MM.1S (cell line): ENCODE results near the gene CLDN34.

Source experiments
- DNase-seq: peaks from one replicate; pipeline ENCODE4 v3.0.0-alpha.2; 2015
- H2AFZ ChIP-seq: fragments of 300-600 bp; sonication (generic); 2 replicates; pipeline ENCODE4 v1.6.0; 2016; ENCODE audit warnings: antibody characterized with exemption, low read length
- H3F3A ChIP-seq: fragments of 300-600 bp; sonication (generic); 2 replicates; pipeline ENCODE4 v1.6.1; 2016; ENCODE audit warnings: mild to moderate bottlenecking, antibody characterized with exemption, low read length, moderate library complexity, mixed read lengths; ENCODE audit not compliant: insufficient read depth
- H3K27ac ChIP-seq: fragments of 300-600 bp; sonication (generic); 2 replicates; pipeline ENCODE4 v1.5.1; 2016; ENCODE audit warnings: mild to moderate bottlenecking, low read length
- H3K27me3 ChIP-seq: fragments of 300-600 bp; sonication (generic); replicated peaks from 2 replicates; pipeline ENCODE4 v1.6.0; 2016; ENCODE audit warnings: low read length; ENCODE audit not compliant: insufficient read depth
- H3K36me3 ChIP-seq: fragments of 300-600 bp; sonication (generic); replicated peaks from 2 replicates; pipeline ENCODE4 v1.6.1; 2016; ENCODE audit warnings: mild to moderate bottlenecking, low read length, mixed read lengths; ENCODE audit not compliant: insufficient read depth
- H3K4me1 ChIP-seq: fragments of 300-600 bp; sonication (generic); 2 replicates; pipeline ENCODE4 v1.6.1; 2016; ENCODE audit warnings: low read length, mixed read lengths
- H3K4me2 ChIP-seq: fragments of 300-600 bp; sonication (generic); 2 replicates; pipeline ENCODE4 v1.6.0; 2016; ENCODE audit warnings: low read depth, low read length
- H3K4me3 ChIP-seq: fragments of 300-600 bp; sonication (generic); 2 replicates; pipeline ENCODE4 v1.5.1; 2016; ENCODE audit warnings: low read length, mixed read lengths
- H3K79me2 ChIP-seq: fragments of 300-600 bp; sonication (generic); 2 replicates; pipeline ENCODE4 v1.6.1; 2016; ENCODE audit warnings: mixed run types, low read length, mixed read lengths
- H3K9ac ChIP-seq: fragments of 300-600 bp; sonication (generic); 2 replicates; pipeline ENCODE4 v1.6.1; 2016; ENCODE audit warnings: low read length, mixed read lengths
- H3K9me2 ChIP-seq: fragments of 300-600 bp; sonication (generic); replicated peaks from 2 replicates; pipeline ENCODE4 v1.6.1; 2016; ENCODE audit warnings: mild to moderate bottlenecking, low read length, mixed read lengths; ENCODE audit not compliant: insufficient read depth
- H3K9me3 ChIP-seq: fragments of 300-600 bp; sonication (generic); replicated peaks from 2 replicates; pipeline ENCODE4 v1.6.1; 2016; ENCODE audit warnings: mild to moderate bottlenecking, low read length, mixed read lengths; ENCODE audit not compliant: insufficient read depth
- H4K20me1 ChIP-seq: fragments of 300-600 bp; sonication (generic); 2 replicates; pipeline ENCODE4 v1.6.1; 2016; ENCODE audit warnings: mild to moderate bottlenecking, low read length, moderate library complexity, mixed read lengths; ENCODE audit not compliant: insufficient read depth
- EZH2 ChIP-seq: fragments of 300-600 bp; sonication (generic); optimal IDR thresholded peaks from 2 replicates; pipeline ENCODE3; 2017; ENCODE audit warnings: low read depth, mild to moderate bottlenecking, antibody characterized with exemption, low read length, mixed read lengths
- EZH2phosphoT487 ChIP-seq: fragments of 300-600 bp; sonication (generic); IDR thresholded peaks from 2 replicates; pipeline ENCODE4 v1.6.1; 2018; ENCODE audit warnings: antibody characterized with exemption, low read length
- TF ChIP-seq, protein P1 (sequence below): fragments of 300-600 bp; sonication (generic); IDR thresholded peaks from 2 replicates; pipeline ENCODE4 v1.5.1; 2016; ENCODE audit warnings: antibody characterized with exemption, low read length, mixed read lengths

The CLDN34 gene

DNA sequence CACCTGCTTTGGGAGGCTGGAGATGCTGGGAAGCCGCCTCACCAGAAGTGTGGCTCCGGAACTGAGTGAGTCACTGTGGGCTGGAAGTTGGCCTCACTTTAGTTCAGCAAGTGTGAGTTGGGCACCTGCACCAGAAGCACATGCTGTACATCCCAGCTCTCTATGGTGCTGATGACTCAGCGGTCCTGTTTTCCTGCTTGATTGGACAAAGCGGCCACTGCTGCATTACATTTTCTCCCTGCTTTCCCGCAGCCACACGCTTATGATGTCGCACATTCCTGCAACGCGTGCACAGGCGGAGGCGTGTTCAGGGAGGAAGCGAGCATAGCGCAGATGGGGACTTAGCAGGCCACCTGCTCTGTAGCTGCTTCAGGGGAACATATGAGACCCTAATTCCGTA is 26.7 kb upstream of the CLDN34 start:
- Histone ChIP-seq H3K79me2 (no peaks in the 10 kb centered on the region), H3F3A (no peaks in the 10 kb centered on the region), H3K27me3 (no peaks in the 10 kb centered on the region), H3K27ac (no peak overlapping the region), H3K9me3 (no peaks in the 10 kb centered on the region), H3K9ac (no peak overlapping the region), H2AFZ (no peak overlapping the region), H3K4me1 (no peaks in the 10 kb centered on the region), H3K36me3 (no peaks in the 10 kb centered on the region), H3K9me2 (no peaks in the 10 kb centered on the region), H4K20me1 (no peaks in the 10 kb centered on the region), H3K4me2 (no peak overlapping the region), H3K4me3 (no peak overlapping the region)
- TF ChIP-seq, protein P1, sequence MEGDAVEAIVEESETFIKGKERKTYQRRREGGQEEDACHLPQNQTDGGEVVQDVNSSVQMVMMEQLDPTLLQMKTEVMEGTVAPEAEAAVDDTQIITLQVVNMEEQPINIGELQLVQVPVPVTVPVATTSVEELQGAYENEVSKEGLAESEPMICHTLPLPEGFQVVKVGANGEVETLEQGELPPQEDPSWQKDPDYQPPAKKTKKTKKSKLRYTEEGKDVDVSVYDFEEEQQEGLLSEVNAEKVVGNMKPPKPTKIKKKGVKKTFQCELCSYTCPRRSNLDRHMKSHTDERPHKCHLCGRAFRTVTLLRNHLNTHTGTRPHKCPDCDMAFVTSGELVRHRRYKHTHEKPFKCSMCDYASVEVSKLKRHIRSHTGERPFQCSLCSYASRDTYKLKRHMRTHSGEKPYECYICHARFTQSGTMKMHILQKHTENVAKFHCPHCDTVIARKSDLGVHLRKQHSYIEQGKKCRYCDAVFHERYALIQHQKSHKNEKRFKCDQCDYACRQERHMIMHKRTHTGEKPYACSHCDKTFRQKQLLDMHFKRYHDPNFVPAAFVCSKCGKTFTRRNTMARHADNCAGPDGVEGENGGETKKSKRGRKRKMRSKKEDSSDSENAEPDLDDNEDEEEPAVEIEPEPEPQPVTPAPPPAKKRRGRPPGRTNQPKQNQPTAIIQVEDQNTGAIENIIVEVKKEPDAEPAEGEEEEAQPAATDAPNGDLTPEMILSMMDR, result no peak
- TF ChIP-seq EZH2phosphoT487 (no peak), EZH2 (no peak)
- no peak for DNase-seq

GRCh38 chrX:9942086-9942485 is 25.1 kb upstream of the CLDN34 start:
- Histone ChIP-seq H3K79me2 (no peaks in the 10 kb centered on the region), H3F3A (no peaks in the 10 kb centered on the region), H4K20me1 (no peaks in the 10 kb centered on the region), H3K36me3 (no peaks in the 10 kb centered on the region), H3K9ac (no peak overlapping the region), H3K4me1 (no peaks in the 10 kb centered on the region), H3K27ac (no peak overlapping the region), H3K9me2 (no peaks in the 10 kb centered on the region), H3K9me3 (no peaks in the 10 kb centered on the region), H3K4me3 (no peak overlapping the region), H3K27me3 (no peaks in the 10 kb centered on the region), H2AFZ (no peak overlapping the region), H3K4me2 (no peak overlapping the region)
- no peak for TF ChIP-seq EZH2phosphoT487
- DNase-seq, result peak; percentile 67

- H3K9ac ChIP-seq, result no peak overlapping the region
- no peaks in the 10 kb centered on the region for H3K9me2 ChIP-seq
- no peak overlapping the region for H3K27ac ChIP-seq
- H3K4me3 ChIP-seq, result no peak overlapping the region
- H3K4me2 ChIP-seq, result no peak overlapping the region
- TF ChIP-seq EZH2phosphoT487 (no peak), EZH2 (no peak)
- TF ChIP-seq, protein P1, result no peak
- H3K27me3 ChIP-seq, result no peaks in the 10 kb centered on the region
- no peaks in the 10 kb centered on the region for H3F3A ChIP-seq
- no peaks in the 10 kb centered on the region for H4K20me1 ChIP-seq
- no peak for DNase-seq
- H2AFZ ChIP-seq, result no peak overlapping the region
- no peaks in the 10 kb centered on the region for H3K4me1 ChIP-seq
- no peaks in the 10 kb centered on the region for H3K9me3 ChIP-seq
- no peaks in the 10 kb centered on the region for H3K79me2 ChIP-seq
- H3K36me3 ChIP-seq, result no peaks in the 10 kb centered on the region
Measured at GRCh38 chrX:9943420-9943819, 23.7 kb upstream of the CLDN34 start.

DNA sequence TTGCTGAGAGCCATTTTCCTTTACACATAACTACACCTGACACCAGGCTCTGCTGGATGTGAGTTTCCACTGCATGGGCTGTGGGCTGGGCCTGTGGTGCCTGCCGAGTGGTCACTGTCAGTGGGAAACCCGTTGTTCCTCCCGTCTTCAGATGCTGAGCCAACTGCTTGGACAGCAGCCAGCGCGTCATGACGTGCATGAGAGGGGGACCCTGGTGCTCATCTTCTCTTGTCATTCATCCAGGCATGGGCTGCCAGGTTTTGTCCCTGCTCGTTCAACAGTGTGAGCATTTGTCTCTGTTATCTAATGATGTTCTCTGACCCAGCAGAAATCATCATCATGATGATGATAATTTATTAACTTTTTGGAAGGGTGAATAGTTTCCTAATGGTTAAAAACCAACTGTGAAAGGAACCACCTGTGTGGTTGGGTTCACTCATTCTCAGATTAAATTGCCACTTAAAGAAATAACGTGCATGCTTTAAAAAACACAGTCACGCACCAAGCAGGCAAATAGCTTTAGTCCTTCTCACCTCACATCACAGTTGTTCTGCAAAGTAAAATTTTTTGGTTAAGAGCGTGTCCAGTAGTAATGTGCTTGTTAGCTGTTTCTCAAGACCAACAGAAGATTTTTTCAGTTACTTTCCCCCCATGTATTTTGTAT is 19.9 kb upstream of the CLDN34 start:
- no peak for DNase-seq
- no peaks in the 10 kb centered on the region for H4K20me1 ChIP-seq
- H3K9me2 ChIP-seq, result no peaks in the 10 kb centered on the region
- no peaks in the 10 kb centered on the region for H3K36me3 ChIP-seq
- no peak overlapping the region for H3K27ac ChIP-seq
- no peaks in the 10 kb centered on the region for H3K79me2 ChIP-seq
- no peaks in the 10 kb centered on the region for H3K9me3 ChIP-seq
- H3K9ac ChIP-seq, result no peak overlapping the region
- no peaks in the 10 kb centered on the region for H3F3A ChIP-seq
- H3K27me3 ChIP-seq, result no peaks in the 10 kb centered on the region
- H3K4me2 ChIP-seq, result no peak overlapping the region
- H2AFZ ChIP-seq, result no peak overlapping the region
- H3K4me1 ChIP-seq, result no peaks in the 10 kb centered on the region
- H3K4me3 ChIP-seq, result no peak overlapping the region
- TF ChIP-seq EZH2 (no peak), EZH2phosphoT487 (no peak)
- TF ChIP-seq, protein P1, result no peak
